GM21619 (cell line): Measurements from ENCODE around the gene SHTN1.

ENCODE experiments used
- ATAC-seq: cut with Tn5 transposase; IDR thresholded peaks from one replicate; pipeline ENCODE4 v1.9.1; 2021; ENCODE audit not compliant: unreplicated experiment

Gene SHTN1

DNA sequence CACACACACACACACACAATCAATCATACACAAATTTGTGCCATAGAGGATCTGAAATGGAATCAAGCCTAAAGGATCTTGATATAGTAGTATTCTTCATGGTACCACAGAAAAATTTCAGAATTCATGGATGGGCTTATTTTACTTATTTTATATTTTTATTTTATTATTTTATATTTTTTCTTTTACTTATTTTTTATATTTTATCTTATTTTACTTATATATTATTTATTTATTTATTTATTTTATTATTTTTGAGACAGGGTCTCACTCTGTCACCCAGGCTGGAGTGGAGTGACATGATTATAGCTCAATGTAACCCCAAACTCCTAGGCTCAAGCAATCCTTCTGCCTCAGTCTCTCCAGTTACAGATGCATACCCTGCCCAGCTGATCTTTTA, 16.7 kb downstream of the SHTN1 start:
- ATAC-seq: no peak

DNA sequence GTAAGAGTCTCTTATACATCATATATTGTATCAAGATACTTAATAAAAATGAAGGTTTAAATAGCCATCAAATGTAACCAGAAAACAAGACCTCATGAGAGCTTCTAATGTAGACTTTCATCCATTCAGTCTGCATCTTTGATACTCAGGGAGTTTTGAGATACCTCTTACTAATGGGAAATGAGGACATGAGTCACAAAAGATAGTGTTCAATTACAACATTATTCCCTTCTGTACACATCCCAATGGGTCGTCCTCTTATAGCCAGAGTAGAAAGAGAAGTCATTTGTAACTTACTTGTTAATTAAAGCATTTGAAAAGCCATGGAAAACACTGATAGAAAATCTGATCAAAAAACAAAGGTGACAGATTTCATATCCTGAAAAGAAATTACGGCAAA, 19.4 kb downstream of the SHTN1 start:
- no peak for ATAC-seq

DNA sequence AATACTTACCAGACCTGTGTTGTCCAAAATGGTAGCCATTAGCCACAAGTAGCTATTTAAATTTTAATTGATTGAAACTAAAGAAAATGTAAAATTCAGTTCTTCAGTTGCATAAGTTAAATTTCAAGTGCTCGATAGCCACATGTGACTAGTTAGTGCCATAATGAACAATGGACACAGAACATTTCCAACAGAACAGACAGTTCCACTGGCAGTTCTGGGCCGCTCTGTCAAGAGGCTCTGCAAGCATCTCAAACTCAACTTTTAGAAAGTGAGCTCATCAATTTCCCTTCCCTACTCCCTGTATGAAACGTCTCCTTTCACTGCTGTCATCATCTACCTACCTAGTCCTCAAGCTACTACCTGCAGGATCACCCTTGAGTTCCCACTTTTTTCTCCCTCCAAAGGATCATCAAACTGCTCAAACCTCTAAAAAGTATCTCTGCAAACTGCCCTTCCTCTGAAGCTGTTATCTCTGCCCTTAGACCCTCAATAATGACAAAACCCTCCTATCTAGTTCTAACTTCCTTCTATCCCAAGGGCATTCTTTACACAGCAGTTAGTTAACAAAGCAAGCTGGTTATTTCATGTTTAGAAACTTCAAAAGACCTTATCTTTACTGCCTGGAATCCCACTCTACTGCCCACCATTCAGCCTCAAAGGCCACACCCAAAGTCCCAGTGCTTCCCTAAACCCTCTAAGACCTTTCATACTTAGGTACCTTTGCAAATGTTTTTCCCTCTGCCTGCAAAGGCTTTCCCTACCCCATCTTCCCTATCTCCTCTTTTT, 20.6 kb downstream of the SHTN1 start:
- no peak for ATAC-seq

DNA sequence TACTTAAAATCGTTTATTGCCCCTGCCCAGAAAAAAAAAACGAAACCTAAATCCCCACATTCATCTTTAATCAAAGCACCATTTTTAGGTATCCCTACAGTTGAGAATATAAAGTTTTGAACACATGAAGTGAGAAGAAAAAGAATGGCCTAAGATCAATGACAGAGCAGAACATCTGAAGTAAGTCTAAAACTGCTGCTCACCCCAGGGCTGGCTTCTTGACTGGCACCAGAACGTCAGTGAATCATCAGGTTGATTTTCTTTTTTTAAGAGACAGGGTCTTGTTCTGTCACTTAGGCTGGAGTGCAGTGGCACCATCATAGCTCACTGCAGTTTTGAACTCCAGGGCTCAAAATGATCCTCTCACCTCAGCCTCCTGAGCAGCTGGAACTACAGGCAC, 24.9 kb downstream of the SHTN1 start:
- no peak for ATAC-seq

DNA sequence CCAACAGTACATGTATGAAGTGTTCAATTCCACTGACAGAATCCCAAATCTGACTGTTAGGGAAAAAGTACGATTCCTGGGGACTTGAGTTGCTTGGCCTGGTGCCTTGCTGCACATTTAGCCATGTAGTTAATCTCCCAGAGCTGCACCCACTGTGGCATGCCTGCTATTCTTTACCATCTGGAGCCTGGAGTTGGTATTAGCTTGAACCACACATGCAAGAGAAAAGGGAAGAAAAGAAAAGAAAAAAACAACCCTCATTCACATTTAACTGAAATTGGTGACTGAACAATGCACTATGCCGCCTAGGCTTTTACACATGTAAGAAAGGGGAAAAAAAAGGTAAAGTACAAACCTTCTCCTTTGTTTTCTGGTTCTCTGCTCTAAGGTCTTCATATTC, 26.1 kb downstream of the SHTN1 start:
- no peak for ATAC-seq

DNA sequence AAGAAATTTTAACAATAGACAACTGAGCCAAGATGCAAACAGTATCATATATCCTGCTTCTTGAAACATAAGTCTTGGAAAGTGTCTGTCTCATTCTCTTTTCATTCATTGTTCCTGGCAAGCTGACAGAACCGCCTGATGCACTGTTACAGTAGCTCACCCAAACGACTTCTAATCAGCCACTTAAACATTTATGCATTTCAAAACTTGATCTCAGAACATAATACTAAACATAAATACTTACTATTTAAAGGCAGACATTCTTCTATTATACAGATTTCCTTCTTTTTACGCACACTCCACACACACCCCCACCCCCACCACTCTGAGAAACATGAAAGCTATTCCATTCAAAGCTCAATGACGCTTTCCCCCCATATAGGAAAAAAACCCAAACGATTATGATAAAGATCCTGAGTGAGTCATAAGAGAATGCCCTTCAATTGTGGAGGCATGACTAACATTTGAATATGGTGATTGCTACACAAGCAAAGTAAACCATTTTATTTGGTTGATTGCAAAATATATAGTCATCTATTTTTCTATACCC, 30.5 kb downstream of the SHTN1 start:
- no peak for ATAC-seq

DNA sequence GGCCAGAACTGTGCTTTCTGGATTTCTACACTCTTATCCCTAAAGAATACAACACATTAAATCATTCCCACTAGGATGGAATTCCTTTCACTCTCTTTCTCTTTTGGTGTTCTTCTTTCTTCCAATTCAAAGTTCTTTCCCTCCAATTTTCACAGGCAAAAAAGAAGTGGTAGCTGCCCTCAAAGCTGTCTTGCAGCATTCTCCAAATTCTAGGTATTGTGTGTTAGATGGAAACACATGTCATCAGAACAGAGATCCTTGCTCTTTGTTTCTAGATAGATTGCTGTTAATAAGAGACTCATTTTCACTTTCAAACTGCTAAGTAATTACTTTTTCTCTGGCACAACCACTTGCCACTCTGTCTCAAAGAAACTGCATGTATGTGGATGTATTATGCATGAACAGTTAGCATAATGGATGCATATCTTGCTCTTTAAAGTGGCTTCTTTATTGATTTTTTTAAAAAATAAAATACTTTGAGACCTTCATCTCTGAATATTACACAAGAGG, 31.0 kb downstream of the SHTN1 start:
- ATAC-seq: no peak

DNA sequence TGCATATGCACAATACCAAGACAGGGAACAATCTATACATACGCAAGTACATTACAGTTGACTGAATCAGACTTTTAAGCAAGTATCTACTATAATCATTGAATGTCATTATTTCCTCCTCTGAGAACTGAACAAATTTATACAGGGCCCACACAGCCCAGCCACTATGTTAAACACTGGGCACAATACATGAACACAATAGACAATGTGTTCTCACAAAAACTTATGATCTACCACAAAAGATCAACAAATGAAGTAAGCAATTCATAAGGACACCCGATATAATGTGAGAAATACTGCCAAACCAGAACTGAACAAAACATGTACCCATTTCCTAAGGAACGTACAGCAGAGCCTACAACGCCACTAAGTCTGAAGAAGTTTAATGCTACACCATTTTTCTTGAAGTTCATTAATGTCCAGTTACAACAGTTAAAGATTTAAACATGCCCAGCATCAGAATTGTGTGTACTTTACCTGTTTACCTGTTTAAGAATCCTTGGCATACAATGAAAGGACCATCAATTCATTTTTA, 31.5 kb downstream of the SHTN1 start:
- ATAC-seq: no peak

DNA sequence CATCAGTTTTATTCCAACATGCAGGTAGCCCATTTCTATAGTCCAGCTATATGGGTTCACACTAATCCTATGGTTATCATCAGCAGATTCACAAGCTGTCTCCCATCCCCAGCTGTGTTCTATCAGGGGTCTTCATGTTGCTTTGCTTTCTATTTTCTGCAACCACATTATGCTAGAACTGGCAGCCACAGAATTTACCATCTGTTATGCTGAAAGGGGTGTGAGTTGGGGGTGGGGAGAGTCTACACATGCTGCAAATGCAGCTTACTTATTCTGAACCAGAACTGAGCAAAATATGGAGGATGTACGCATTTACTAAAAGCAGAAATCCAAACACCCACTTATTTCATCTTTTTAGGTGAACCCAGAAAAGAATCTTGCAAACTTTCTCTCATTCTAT, 32.9 kb downstream of the SHTN1 start:
- ATAC-seq: no peak

DNA sequence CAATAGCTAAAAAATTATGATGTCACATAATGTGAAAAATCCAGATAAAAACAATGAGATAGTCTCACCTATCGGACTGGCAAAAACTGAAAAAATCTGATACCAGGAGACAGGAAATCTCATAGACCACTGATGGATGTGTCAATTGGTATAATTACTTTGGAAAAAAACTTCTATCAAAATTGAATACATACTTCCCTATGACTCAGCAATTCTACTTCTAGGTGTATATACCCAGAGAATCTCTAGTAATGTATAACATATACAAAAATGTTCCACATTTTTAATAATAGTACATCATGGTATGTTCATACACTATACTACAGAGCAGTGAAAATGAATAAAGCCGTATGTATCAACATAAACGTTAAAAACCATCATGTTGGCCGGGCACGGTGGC, 34.9 kb downstream of the SHTN1 start:
- no peak for ATAC-seq

DNA sequence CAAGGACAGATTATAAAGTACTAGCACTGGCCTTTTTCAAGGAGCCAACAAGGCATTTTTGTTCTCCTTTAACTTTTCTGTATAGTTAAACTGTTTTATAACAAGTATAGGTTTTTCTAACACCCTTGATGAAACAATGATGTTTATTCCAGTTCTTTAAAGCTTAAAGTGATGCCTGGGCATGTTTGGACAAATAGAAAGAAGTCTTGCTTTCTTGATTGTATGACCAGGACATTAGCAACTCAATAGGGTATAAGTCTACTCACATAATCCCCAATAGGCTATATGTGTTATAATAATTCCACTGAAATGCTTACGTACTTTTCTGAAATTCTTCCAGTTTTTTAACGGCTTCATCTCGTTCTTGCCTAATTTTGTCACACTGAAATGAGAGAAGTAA, 36.7 kb downstream of the SHTN1 start:
- no peak for ATAC-seq

DNA sequence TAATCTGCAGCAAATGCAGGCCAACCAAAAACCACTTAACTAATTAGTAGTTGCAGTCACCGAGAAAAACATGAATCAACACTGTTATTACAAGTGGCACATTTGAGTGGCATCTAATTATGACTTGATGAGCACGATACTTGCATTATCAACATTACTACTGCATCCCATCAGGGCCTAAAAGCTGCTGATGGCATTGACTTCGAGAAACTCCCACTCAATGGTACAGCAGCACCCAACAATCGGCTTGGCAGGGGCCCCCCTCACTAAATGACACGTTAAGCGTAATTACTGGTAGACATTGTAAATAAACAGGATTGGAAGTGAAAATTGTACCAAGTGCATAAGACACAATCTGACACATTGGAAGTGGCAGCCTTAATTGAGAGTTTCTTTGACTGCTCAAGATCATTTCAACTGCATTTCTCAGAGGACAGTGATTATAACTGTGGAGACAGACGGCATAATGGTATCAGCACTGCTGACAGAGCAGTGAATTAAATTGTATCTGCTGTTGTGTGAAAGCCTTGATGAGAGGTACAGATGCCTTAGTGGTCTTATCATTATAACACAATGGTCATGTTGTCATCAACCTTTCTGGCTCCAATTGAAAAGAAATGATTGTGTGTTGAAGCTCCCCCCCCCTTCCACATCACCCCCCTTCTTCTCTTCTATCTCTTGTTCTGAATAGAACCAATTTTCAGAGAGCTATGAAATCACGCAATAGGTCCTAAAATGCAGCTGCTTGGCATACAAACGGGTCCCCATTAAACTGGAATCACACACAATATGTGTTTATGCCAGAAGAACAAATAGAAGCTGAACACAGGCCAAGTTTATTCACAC, 43.4 kb downstream of the SHTN1 start:
- no peak for ATAC-seq

DNA sequence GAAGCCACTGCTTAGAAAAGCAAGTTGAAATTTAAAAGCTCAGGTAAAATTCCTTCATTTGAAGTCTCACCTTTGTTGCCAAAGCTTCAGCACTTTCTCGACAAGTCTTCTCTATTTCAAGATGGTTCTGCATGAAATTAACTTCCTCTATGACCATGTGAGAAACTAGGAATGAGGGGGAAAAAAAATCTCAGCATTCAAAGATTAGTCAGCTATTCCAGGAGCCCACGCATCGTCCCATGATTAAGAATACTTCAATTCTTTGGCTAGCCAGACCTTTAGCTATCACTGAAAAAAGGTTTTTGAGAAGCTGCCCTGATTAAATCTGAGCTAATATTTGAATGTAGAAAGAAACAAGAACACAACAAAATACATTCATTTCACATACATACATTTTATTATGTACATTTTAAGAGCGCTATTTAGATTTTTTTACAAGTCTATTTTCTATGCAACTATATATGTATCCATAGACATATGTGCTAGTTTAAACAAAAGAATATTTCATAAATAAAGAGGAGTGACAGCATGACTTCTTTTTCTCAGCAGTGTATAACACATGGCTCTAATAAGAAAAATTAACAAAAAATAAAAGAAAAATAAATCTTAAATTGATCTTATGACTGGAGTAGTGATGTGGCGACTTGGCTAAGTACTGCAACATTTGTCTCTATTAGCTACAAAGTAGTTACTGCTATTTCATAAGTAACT, 44.8 kb downstream of the SHTN1 start:
- no peak for ATAC-seq

DNA sequence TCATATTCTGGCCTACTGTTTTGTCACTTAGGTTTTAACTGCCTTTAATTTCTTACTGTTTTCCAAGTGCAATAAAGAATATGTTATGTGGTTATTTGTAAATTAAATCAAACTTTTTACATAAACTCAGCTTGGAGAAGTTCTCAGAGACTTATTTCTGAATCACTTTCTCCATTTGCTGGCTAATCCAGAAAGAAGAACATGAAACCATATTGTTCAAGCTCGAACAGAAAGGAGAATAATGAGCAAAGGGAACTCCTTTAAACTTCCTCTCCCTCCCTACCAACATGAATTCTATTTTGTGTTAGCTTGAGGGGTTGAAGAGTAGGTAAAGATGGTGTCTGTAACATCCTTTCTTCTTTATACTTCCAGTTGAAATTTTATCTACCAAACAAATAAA, 52.3 kb downstream of the SHTN1 start:
- no peak for ATAC-seq

DNA sequence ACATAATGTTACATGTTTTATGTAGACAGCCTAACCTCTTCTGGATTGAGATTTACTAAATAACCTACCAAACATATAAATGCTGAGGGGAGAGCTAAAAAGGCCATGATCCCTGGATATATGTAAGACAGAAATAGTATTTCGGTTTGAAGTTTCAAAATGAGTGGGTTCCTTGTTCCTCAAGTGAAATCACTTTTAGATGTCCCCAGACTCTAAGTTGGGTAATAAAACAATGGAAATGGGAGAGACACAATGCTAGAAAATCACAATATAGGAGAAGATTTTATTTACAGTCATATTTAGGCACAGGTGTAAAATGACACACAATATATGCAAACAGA, 56.5 kb downstream of the SHTN1 start:
- peak; percentile 49 for ATAC-seq

DNA sequence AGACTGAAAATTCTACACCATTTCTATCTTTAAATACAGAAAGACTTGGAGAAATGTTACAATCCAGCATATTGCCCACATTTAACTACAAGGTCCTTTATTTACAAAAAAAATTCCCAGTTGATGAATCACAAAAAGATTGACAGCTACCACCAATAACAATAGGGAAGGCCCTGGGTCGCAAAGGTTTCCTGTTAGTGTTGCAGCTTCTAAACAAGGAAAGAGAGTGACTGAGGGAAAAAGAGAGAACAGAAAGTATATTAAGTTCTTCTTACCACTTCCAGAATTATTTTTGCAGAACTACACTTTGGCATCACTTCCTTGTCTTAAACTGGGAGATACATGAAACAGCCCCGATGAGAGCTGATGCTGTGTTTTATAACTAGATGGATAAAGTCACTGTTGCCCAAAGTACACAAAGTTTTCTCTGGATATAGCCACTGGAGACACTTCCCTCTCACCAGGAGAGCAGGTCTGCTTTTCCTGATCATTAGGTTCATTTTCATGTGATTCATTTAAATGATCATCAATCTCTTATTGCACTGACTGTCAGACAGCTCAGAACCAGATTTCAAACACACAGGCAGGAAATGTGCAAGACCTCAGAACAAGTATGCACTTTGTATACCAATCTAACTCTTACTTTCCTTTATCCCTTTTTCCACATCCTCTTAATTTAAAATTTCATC, 57.0 kb downstream of the SHTN1 start:
- ATAC-seq: peak; percentile 43

DNA sequence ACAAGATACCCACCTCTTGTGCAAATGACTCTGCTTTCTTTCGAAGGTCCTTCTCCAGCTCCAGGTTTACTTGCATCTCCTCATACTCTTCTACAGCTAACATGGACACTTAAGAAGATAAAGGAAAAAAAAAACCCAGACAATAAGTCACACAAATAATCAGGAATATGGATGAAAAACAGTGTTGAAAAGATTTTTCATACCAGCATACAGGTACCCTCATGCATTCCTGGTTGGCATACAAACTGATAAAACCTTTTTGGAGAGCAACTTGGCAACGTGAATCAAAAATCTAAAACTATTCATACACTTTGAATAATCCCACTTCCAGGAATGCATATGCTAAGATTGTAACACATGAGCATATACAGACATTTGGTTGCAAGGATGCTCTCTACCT, 60.1 kb downstream of the SHTN1 start:
- ATAC-seq: no peak

DNA sequence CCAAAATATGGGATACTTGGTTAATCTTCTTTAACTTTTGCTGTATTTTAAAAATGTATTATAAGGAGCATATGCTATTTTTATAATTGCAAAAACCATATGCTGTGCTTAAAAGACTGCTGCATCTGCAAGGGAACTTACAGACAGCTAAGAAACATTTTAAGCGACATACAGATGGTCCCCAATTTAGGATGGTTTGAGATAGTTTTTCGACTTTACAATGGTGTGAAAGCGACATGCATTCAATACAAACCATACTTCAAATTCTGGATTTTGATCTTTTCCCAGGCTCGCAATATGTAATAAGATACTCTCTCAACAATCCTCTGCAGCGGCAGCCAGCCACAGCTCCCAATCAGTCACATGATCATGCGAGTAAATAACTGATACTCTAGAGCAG, 73.2 kb downstream of the SHTN1 start:
- ATAC-seq: no peak

DNA sequence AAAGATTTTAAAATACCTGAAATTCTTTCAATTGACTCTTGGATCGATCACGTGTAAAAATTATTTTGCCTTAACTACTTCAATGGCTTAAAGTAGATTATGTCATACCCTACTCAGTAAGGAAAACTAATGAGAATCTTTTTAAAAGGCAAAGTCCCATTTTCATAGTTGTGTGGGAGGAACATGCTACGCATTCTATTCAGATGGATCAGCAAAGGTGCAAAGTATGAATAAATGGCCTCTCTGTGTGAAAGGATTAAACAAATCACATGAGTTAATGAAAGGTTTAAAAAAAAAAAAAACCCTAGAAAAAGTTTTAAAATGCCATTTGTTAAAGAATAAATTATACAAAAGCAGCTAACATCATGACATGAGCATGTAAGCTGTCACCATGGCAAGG, 78.6 kb downstream of the SHTN1 start:
- no peak for ATAC-seq

DNA sequence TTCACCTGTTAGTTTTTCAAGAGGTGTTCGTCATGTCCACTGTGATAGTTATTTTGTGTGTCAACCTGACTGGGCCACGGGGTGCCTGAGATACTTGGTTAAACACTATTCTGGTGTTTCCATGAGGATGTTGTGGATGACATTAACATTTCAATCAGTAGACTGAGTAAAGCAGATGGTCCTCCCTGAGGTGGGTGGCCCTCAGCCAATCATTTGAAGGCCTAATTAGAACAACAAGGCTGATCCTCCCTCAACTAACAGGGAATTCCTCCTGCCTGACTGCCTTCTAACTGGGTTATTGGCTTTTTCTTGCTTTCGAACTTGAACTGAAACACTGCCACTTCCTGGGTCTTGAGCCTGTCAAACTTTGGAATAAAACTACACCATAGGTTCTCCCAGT, 79.9 kb downstream of the SHTN1 start:
- ATAC-seq: no peak

DNA sequence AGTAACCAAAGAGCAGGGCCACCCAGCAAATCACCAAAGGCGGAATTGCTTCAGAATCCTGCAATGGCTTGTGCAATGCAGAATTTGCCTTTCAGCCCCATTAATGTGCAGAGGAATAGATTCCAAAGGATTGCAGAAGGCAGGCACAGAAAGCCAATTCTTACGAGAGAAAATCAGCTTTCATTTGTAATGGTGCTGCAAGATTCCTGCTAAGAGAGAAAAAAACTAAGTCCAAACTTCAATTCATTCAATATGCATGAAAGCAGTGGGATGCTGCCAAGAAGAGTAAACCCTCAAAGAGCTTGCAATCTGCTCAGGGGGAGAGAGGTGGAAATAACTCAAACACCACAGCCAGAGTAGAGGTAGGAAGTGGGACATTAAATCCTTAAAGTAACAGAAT, 85.3 kb downstream of the SHTN1 start:
- no peak for ATAC-seq
